ENCODE data around the gene PRKN.

Gene PRKN

DNA sequence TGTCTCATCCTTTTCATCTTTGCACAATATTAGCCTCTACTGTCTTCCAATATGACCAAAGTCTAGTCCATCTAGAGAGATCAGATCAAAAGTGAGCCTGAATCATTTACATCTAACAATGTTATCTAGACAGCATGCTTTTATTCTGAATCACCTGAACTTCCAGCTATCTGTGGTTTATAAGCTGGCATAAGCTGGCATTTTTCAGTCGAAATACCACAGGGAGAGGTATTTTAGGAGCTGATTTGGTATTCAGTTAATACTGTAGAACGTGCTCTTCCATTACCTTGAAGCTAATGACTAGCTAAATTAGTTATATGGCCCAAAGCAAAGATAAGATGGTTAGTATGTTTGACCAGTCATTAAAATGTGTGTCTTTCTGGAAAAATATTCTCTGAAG, 1265.4 kb downstream of the PRKN start:
- H3K27me3 ChIP-seq (ENCODE audit: insufficient read depth, low read length) = no peaks in the 10 kb centered on the region

DNA sequence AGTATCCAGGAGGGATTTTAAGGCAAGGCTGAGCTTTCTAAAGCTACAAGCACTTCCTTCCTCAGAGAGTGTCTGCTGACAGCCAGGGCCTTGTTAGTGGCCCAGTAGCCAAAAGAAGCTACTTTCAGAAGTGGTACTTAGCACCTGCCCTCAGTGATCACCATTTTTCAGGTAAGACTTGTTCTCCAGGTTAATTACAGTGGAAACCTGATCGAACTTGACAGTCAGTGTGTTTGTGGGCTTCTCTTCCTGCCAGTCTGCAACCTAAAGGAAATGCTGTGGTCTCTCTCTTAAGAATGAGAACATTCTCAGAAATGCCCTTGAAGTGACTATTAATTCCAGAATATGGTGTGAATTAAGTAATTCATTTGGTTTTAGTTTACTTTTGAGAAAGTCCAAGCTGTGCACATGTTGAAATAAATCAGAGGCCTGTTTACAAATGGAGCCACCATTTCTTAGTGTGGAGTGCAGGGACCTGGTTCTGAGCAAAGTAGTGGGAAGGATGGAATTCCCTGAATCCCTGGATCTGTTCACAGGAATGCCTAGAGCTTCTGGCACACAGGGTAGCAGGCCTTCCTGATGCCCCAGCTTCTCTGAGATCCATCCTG, 1268.5 kb downstream of the PRKN start:
- no peaks in the 10 kb centered on the region for H3K27me3 ChIP-seq (ENCODE audit: insufficient read depth, low read length)
- H3K4me1 ChIP-seq (ENCODE audit: insufficient read depth, low read length) = no peaks in the 10 kb centered on the region
- no peak overlapping the region for H3K27ac ChIP-seq (ENCODE audit: low read length)
- no peak overlapping the region for H3K9ac ChIP-seq (ENCODE audit: low read depth, low read length)
- H3K36me3 ChIP-seq (ENCODE audit: insufficient read depth, low read depth, low read length) = no peaks in the 10 kb centered on the region
- H3K4me3 ChIP-seq (ENCODE audit: low read length) = no peak overlapping the region
- H3K9me3 ChIP-seq (ENCODE audit: insufficient read depth, low read depth, low read length) = no peaks in the 10 kb centered on the region

More for the DNA sequence above, 1265.4 kb downstream of the PRKN start:
- Histone ChIP-seq H3K36me3 (ENCODE audit: insufficient read depth, low read depth, low read length) (no peaks in the 10 kb centered on the region), H3K4me1 (ENCODE audit: insufficient read depth, low read length) (no peaks in the 10 kb centered on the region), H3K4me3 (ENCODE audit: low read length) (no peak overlapping the region), H3K9me3 (ENCODE audit: insufficient read depth, low read depth, low read length) (no peaks in the 10 kb centered on the region; the same call in 1 of the 2 replicates), H3K9ac (ENCODE audit: low read depth, low read length) (no peak overlapping the region), H3K27ac (ENCODE audit: low read length) (no peak overlapping the region)

GRCh38 chr6:161458201-161458951, 1269.2 kb downstream of the PRKN start:
- no peak overlapping the region for H3K27ac ChIP-seq (ENCODE audit: low read length)

GRCh38 chr6:161455848-161456247, 1271.7 kb downstream of the PRKN start:
- H3K4me3 ChIP-seq (ENCODE audit: low read length) = no peak overlapping the region
- H3K9ac ChIP-seq (ENCODE audit: low read depth, low read length) = no peak overlapping the region
- no peaks in the 10 kb centered on the region for H3K36me3 ChIP-seq (ENCODE audit: insufficient read depth, low read depth, low read length)

More at GRCh38 chr6:161458201-161458951, 1269.2 kb downstream of the PRKN start:
- Histone ChIP-seq H3K27me3 (ENCODE audit: insufficient read depth, low read length) (no peaks in the 10 kb centered on the region), H3K36me3 (ENCODE audit: insufficient read depth, low read depth, low read length) (no peaks in the 10 kb centered on the region), H3K9ac (ENCODE audit: low read depth, low read length) (no peak overlapping the region), H3K4me1 (ENCODE audit: insufficient read depth, low read length) (no peaks in the 10 kb centered on the region), H3K4me3 (ENCODE audit: low read length) (no peak overlapping the region), H3K9me3 (ENCODE audit: insufficient read depth, low read depth, low read length) (no peaks in the 10 kb centered on the region)

DNA sequence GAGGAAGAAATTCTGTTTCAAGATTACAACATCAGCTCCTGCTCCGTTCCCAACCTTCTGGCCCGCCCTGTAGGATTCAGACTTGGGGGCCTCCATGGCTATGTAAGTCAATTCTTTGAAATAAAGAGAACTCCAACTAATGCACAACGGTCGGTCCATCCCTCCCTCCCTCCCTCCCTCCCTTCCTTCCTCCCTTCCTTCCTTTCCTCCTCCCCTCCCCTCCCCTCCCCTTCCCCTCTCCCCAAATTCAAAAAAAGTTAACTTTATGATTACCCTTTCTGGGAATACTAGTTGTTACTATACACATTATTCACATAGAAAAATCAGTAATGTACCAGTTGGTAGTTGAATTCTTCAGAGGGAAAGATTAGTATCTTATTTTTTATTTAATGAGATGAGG, 1274.0 kb downstream of the PRKN start:
- Histone ChIP-seq H3K36me3 (ENCODE audit: insufficient read depth, low read depth, low read length) (no peaks in the 10 kb centered on the region), H3K4me3 (ENCODE audit: low read length) (no peak overlapping the region), H3K9ac (ENCODE audit: low read depth, low read length) (no peak overlapping the region), H3K4me1 (ENCODE audit: insufficient read depth, low read length) (no peaks in the 10 kb centered on the region), H3K9me3 (ENCODE audit: insufficient read depth, low read depth, low read length) (no peaks in the 10 kb centered on the region), H3K27ac (ENCODE audit: low read length) (no peak overlapping the region), H3K27me3 (ENCODE audit: insufficient read depth, low read length) (no peaks in the 10 kb centered on the region)

More at GRCh38 chr6:161455848-161456247, 1271.7 kb downstream of the PRKN start:
- Histone ChIP-seq H3K27ac (ENCODE audit: low read length) (no peak overlapping the region), H3K9me3 (ENCODE audit: insufficient read depth, low read depth, low read length) (no peaks in the 10 kb centered on the region), H3K4me1 (ENCODE audit: insufficient read depth, low read length) (no peaks in the 10 kb centered on the region), H3K27me3 (ENCODE audit: insufficient read depth, low read length) (no peaks in the 10 kb centered on the region)

- Histone ChIP-seq H3K4me3 (ENCODE audit: low read length) (no peak overlapping the region), H3K27ac (ENCODE audit: low read length) (no peak overlapping the region), H3K27me3 (ENCODE audit: insufficient read depth, low read length) (no peaks in the 10 kb centered on the region), H3K9ac (ENCODE audit: low read depth, low read length) (no peak overlapping the region), H3K36me3 (ENCODE audit: insufficient read depth, low read depth, low read length) (no peaks in the 10 kb centered on the region), H3K9me3 (ENCODE audit: insufficient read depth, low read depth, low read length) (no peaks in the 10 kb centered on the region), H3K4me1 (ENCODE audit: insufficient read depth, low read length) (no peaks in the 10 kb centered on the region)
Observed at GRCh38 chr6:161452241-161452640, 1275.3 kb downstream of the PRKN start.

DNA sequence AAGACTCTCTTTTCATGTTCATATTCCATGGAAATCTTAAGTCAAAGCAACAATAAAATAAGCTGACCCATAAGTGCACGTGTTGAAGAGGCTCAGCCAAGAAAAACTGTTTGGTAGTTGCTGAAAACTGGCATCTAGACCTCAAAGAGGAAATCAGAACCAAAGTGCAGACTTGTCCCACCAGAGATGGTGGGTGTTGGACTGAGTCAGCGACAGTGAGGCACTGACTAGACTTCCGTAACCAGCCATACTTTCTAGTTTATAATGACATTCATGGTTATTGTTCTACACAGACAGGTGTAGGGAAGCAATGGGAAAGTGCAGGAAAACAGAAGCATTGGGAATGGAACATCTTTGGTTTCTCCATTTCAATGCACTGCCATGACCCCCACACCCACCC, 1278.0 kb downstream of the PRKN start:
- Histone ChIP-seq H3K27ac (ENCODE audit: low read length) (no peak overlapping the region), H3K9me3 (ENCODE audit: insufficient read depth, low read depth, low read length) (no peaks in the 10 kb centered on the region), H3K4me1 (ENCODE audit: insufficient read depth, low read length) (peaks cover 3% of the 10 kb centered on the region; the same call in 1 of the 2 replicates), H3K4me3 (ENCODE audit: low read length) (no peak overlapping the region), H3K9ac (ENCODE audit: low read depth, low read length) (no peak overlapping the region), H3K27me3 (ENCODE audit: insufficient read depth, low read length) (peaks cover 12% of the 10 kb centered on the region), H3K36me3 (ENCODE audit: insufficient read depth, low read depth, low read length) (no peaks in the 10 kb centered on the region)

DNA sequence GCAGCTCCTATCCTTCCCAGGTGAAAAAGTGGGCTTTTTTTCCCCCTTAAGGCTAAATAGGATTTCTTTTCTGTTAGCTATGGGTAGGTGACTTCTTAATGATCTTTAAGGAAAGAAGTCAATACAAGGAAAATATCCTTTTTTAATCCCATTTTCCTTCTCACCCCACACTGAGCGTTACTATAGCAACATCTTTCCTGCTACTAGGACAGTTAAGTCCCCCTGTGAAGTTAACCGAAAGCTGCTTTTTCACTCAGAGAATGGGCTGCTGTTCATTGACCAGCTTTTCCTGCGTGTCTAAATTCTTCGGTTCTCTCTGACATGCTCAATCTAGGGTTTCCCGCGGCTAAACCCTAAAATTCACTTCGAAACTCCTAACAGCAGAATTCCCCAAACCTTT, 1280.6 kb downstream of the PRKN start:
- no peak overlapping the region for H3K9ac ChIP-seq (ENCODE audit: low read depth, low read length)
- peaks cover 9% of the 10 kb centered on the region for H3K4me1 ChIP-seq (ENCODE audit: insufficient read depth, low read length)
- H3K4me3 ChIP-seq (ENCODE audit: low read length) = no peak overlapping the region
- H3K27me3 ChIP-seq (ENCODE audit: insufficient read depth, low read length) = peaks cover 23% of the 10 kb centered on the region
- H3K36me3 ChIP-seq (ENCODE audit: insufficient read depth, low read depth, low read length) = no peaks in the 10 kb centered on the region
- H3K9me3 ChIP-seq (ENCODE audit: insufficient read depth, low read depth, low read length) = no peaks in the 10 kb centered on the region
- no peak overlapping the region for H3K27ac ChIP-seq (ENCODE audit: low read length)

DNA sequence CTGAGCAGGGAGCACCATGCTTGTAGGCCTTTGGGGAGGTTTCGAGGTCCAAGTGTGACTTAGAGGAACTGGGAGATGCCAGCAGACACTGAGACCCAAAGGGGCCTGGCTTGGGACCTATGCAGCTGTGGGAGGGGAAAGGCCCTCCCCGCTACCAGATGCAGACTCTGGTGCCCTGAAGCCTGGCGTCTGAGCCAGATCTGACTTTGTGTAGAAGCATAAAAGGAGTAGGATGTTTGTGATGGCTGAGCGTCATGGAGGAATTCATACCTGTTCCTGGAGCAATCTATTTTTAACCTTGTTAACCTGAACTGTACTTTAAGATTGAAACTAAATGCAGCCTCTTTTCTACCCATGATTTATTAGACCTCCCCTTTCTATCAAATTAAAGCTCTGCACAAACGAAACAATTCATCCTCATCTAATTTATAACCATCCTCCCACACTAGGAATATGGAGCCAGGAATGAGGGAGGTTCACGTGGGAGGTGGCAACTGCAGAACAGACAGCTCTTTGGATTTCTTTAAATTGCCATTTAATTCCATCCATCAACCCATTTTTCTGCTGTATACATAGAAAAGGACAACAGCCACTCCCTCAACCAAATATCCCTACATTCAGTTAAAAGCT, 1281.2 kb downstream of the PRKN start:
- H3K27me3 ChIP-seq (ENCODE audit: insufficient read depth, low read length) = peaks cover 23% of the 10 kb centered on the region
- H3K9ac ChIP-seq (ENCODE audit: low read depth, low read length) = no peak overlapping the region
- H3K4me3 ChIP-seq (ENCODE audit: low read length) = no peak overlapping the region
- H3K27ac ChIP-seq (ENCODE audit: low read length) = no peak overlapping the region
- no peaks in the 10 kb centered on the region for H3K9me3 ChIP-seq (ENCODE audit: insufficient read depth, low read depth, low read length)
- peaks cover 9% of the 10 kb centered on the region for H3K4me1 ChIP-seq (ENCODE audit: insufficient read depth, low read length)
- H3K36me3 ChIP-seq (ENCODE audit: insufficient read depth, low read depth, low read length) = no peaks in the 10 kb centered on the region

DNA sequence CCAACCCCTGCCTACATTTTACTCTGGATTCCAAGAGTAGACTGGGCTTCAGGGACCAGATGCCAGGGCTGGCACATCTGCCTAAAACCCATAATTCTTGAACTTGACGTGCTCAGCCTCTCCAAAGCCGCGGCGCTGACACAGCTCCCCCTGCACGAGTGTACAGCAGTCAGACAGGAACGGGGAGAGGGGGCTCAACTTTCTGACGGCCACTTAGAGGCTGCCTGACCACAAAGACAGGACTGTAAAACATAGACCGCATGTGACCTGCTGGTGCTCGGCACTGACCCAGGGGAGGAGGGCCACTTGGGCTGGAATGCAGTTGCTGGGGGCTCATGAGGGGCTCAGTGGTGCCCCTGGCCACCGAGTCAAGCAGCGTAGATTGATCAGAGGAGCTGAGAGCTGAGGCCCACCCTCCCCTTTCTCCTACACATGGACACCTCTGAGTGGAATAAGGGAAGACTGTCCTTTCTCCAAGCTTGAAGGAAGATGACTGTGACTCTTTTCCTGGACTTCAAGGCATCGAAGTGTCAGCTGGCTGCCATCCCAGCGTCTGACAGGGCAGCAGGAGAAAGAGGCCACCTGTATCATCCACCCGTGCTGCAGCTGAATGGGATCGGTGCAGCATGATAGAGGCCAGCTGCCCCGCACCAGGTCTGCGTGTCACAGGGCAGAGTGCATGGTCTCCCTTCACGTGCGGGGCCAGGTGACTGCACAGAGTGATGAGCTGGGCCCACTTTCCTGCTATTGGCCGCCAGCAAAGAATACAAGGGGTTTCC, 1282.4 kb downstream of the PRKN start:
- H3K9me3 ChIP-seq (ENCODE audit: insufficient read depth, low read depth, low read length) = no peaks in the 10 kb centered on the region
- H3K4me1 ChIP-seq (ENCODE audit: insufficient read depth, low read length) = peaks cover 9% of the 10 kb centered on the region
- H3K27ac ChIP-seq (ENCODE audit: low read length) = no peak overlapping the region
- no peak overlapping the region for H3K4me3 ChIP-seq (ENCODE audit: low read length)
- no peaks in the 10 kb centered on the region for H3K36me3 ChIP-seq (ENCODE audit: insufficient read depth, low read depth, low read length)
- H3K9ac ChIP-seq (ENCODE audit: low read depth, low read length) = no peak overlapping the region
- peaks cover 23% of the 10 kb centered on the region for H3K27me3 ChIP-seq (ENCODE audit: insufficient read depth, low read length)

DNA sequence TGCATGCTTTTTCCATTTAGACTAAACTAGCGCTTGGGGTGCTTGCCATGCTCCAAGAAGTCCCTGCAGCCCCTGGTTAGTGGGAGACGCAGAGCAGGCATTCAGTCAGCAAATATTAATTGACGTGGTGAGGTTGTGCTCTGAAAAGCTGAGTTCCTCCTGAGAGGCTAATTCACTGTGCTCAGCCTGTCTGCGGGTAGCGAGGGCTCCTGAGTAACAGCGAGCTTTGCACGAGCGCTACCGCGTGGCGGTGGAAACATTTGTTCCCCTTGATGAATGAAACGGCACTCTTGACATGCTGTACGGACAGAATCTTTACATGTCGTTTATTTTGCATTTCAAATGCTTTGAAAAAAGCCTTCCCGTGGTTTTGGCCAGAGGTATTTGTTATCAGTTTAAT, 1283.1 kb downstream of the PRKN start:
- Histone ChIP-seq H3K4me1 (ENCODE audit: insufficient read depth, low read length) (peaks cover 9% of the 10 kb centered on the region), H3K36me3 (ENCODE audit: insufficient read depth, low read depth, low read length) (no peaks in the 10 kb centered on the region), H3K9ac (ENCODE audit: low read depth, low read length) (peak overlapping the region; percentile 34; the same call in 1 of the 2 replicates), H3K4me3 (ENCODE audit: low read length) (peak overlapping the region; percentile 25), H3K27me3 (ENCODE audit: insufficient read depth, low read length) (peaks cover 23% of the 10 kb centered on the region), H3K9me3 (ENCODE audit: insufficient read depth, low read depth, low read length) (no peaks in the 10 kb centered on the region), H3K27ac (ENCODE audit: low read length) (no peak overlapping the region)

All from iPS-20b (cell line).